BLaER1 (cell line): Measurements from ENCODE around the gene TIAM1.

Source experiments
- H3K27ac ChIP-seq: shearing (Covaris generic); formaldehyde crosslinking; 2 replicates; pipeline ENCODE4 v1.8.1; 2022
- H3K27me3 ChIP-seq: shearing (Covaris generic); formaldehyde crosslinking; 2 replicates; pipeline ENCODE4 v1.8.1; 2022
- H3K36me3 ChIP-seq: shearing (Covaris generic); formaldehyde crosslinking; 2 replicates; pipeline ENCODE4 v1.8.1; 2022
- H3K4me1 ChIP-seq: shearing (Covaris generic); formaldehyde crosslinking; 2 replicates; pipeline ENCODE4 v1.8.1; 2022
- H3K4me2 ChIP-seq: shearing (Covaris generic); formaldehyde crosslinking; 2 replicates; pipeline ENCODE4 v1.8.1; 2022
- H3K4me3 ChIP-seq: shearing (Covaris generic); formaldehyde crosslinking; 2 replicates; pipeline ENCODE4 v1.8.1; 2022
- H3K9ac ChIP-seq: shearing (Covaris generic); formaldehyde crosslinking; 2 replicates; pipeline ENCODE4 v1.8.1; 2022
- H3K9me3 ChIP-seq: shearing (Covaris generic); formaldehyde crosslinking; 2 replicates; pipeline ENCODE4 v1.8.1; 2022
- H4K20me1 ChIP-seq: shearing (Covaris generic); formaldehyde crosslinking; 2 replicates; pipeline ENCODE4 v1.8.1; 2022
- Cebpa-rat ChIP-seq: shearing (Covaris generic); IDR thresholded peaks from 2 replicates; pipeline ENCODE4 v1.8.1; 2022

Gene TIAM1

GRCh38 chr21:31343680-31344480 lies at the start of gene TIAM1:
Gene TIAM1 (minus strand): TSS chr21:31344261. CDS start chr21:31266972, 77,289 bp downstream.
- TF ChIP-seq Cebpa-rat = no peak
- Histone ChIP-seq H3K9me3 (no peaks in the 10 kb centered on the region), H3K36me3 (peaks cover 3% of the 10 kb centered on the region; the same call in 1 of the 2 replicates), H3K27me3 (peaks cover 44% of the 10 kb centered on the region), H3K4me1 (peaks cover 17% of the 10 kb centered on the region), H4K20me1 (peaks cover 69% of the 10 kb centered on the region), H3K27ac (no peak within 1 kb of the TSS), H3K4me3 (peak within 1 kb of the TSS; percentile 56), H3K9ac (no peak within 1 kb of the TSS), H3K4me2 (peak within 1 kb of the TSS; percentile 72)

- H3K4me2 ChIP-seq = no peak overlapping the region
- peaks cover 4% of the 10 kb centered on the region; the same call in 1 of the 2 replicates for H3K36me3 ChIP-seq
- no peak overlapping the region for H3K27ac ChIP-seq
- no peak overlapping the region for H3K4me3 ChIP-seq
- H3K27me3 ChIP-seq = no peaks in the 10 kb centered on the region
- no peak overlapping the region for H3K9ac ChIP-seq
- no peaks in the 10 kb centered on the region for H4K20me1 ChIP-seq
- H3K9me3 ChIP-seq = peaks cover 3% of the 10 kb centered on the region
- no peak for TF ChIP-seq Cebpa-rat
- H3K4me1 ChIP-seq = no peaks in the 10 kb centered on the region
Observed at GRCh38 chr21:31387560-31388186, 43.6 kb upstream of the TIAM1 start.

GRCh38 chr21:31386006-31386405 lies 41.9 kb upstream of the TIAM1 start:
- no peak for TF ChIP-seq Cebpa-rat
- Histone ChIP-seq H3K4me1 (no peaks in the 10 kb centered on the region), H3K27me3 (no peaks in the 10 kb centered on the region)

GRCh38 chr21:31383770-31384169 lies 39.7 kb upstream of the TIAM1 start:
- Histone ChIP-seq H3K27ac (no peak overlapping the region), H3K4me2 (no peak overlapping the region), H3K9me3 (no peaks in the 10 kb centered on the region), H3K36me3 (0 out of 2 replicates have a peak, but pooled peaks cover 3% of the 10 kb centered on the region), H3K4me3 (no peak overlapping the region), H3K4me1 (no peaks in the 10 kb centered on the region), H3K27me3 (no peaks in the 10 kb centered on the region), H4K20me1 (no peaks in the 10 kb centered on the region), H3K9ac (no peak overlapping the region)
- no peak for TF ChIP-seq Cebpa-rat

More at GRCh38 chr21:31386006-31386405, 41.9 kb upstream of the TIAM1 start:
- no peaks in the 10 kb centered on the region for H3K36me3 ChIP-seq
- no peak overlapping the region for H3K4me3 ChIP-seq
- no peak overlapping the region for H3K4me2 ChIP-seq
- no peaks in the 10 kb centered on the region for H3K9me3 ChIP-seq
- H3K27ac ChIP-seq = no peak overlapping the region
- no peaks in the 10 kb centered on the region for H4K20me1 ChIP-seq
- no peak overlapping the region for H3K9ac ChIP-seq

GRCh38 chr21:31382060-31382459 lies 38.0 kb upstream of the TIAM1 start:
- 0 out of 2 replicates have a peak, but pooled peaks cover 3% of the 10 kb centered on the region for H3K36me3 ChIP-seq
- H3K4me1 ChIP-seq = no peaks in the 10 kb centered on the region
- TF ChIP-seq Cebpa-rat = no peak
- H3K4me3 ChIP-seq = no peak overlapping the region
- no peaks in the 10 kb centered on the region for H3K27me3 ChIP-seq
- no peak overlapping the region for H3K27ac ChIP-seq
- no peak overlapping the region for H3K4me2 ChIP-seq
- no peak overlapping the region for H3K9ac ChIP-seq
- H3K9me3 ChIP-seq = no peaks in the 10 kb centered on the region
- no peaks in the 10 kb centered on the region for H4K20me1 ChIP-seq

GRCh38 chr21:31376301-31376700 lies 32.2 kb upstream of the TIAM1 start:
- H3K9me3 ChIP-seq = no peaks in the 10 kb centered on the region; the same call in 1 of the 2 replicates
- no peak overlapping the region for H3K4me2 ChIP-seq
- 0 out of 2 replicates have a peak, but pooled peaks cover 6% of the 10 kb centered on the region for H3K36me3 ChIP-seq
- H3K27me3 ChIP-seq = no peaks in the 10 kb centered on the region
- no peak overlapping the region for H3K9ac ChIP-seq
- TF ChIP-seq Cebpa-rat = no peak
- H3K4me1 ChIP-seq = no peaks in the 10 kb centered on the region
- H4K20me1 ChIP-seq = no peaks in the 10 kb centered on the region
- no peak overlapping the region for H3K4me3 ChIP-seq
- no peak overlapping the region for H3K27ac ChIP-seq

GRCh38 chr21:31374395-31374794 lies 30.3 kb upstream of the TIAM1 start:
- Histone ChIP-seq H3K9me3 (no peaks in the 10 kb centered on the region; the same call in 1 of the 2 replicates), H3K4me1 (no peaks in the 10 kb centered on the region)

GRCh38 chr21:31372471-31372765 lies 28.4 kb upstream of the TIAM1 start:
- Histone ChIP-seq H3K4me1 (no peaks in the 10 kb centered on the region), H4K20me1 (no peaks in the 10 kb centered on the region), H3K9me3 (no peaks in the 10 kb centered on the region; the same call in 1 of the 2 replicates), H3K4me3 (no peak overlapping the region), H3K27me3 (no peaks in the 10 kb centered on the region), H3K4me2 (no peak overlapping the region), H3K36me3 (0 out of 2 replicates have a peak, but pooled peaks cover 3% of the 10 kb centered on the region), H3K9ac (no peak overlapping the region), H3K27ac (no peak overlapping the region)
- TF ChIP-seq Cebpa-rat = no peak

More at GRCh38 chr21:31374395-31374794, 30.3 kb upstream of the TIAM1 start:
- no peak overlapping the region for H3K4me3 ChIP-seq
- no peaks in the 10 kb centered on the region for H4K20me1 ChIP-seq
- TF ChIP-seq Cebpa-rat = no peak
- H3K36me3 ChIP-seq = 0 out of 2 replicates have a peak, but pooled peaks cover 3% of the 10 kb centered on the region
- no peak overlapping the region for H3K9ac ChIP-seq
- H3K4me2 ChIP-seq = no peak overlapping the region
- H3K27ac ChIP-seq = no peak overlapping the region
- H3K27me3 ChIP-seq = no peaks in the 10 kb centered on the region

GRCh38 chr21:31371715-31372470 lies 27.8 kb upstream of the TIAM1 start:
- H3K4me2 ChIP-seq = no peak overlapping the region
- no peak overlapping the region for H3K9ac ChIP-seq
- H3K36me3 ChIP-seq = 0 out of 2 replicates have a peak, but pooled peaks cover 3% of the 10 kb centered on the region
- H3K9me3 ChIP-seq = no peaks in the 10 kb centered on the region; the same call in 1 of the 2 replicates
- no peaks in the 10 kb centered on the region for H3K27me3 ChIP-seq
- H3K4me1 ChIP-seq = no peaks in the 10 kb centered on the region
- H3K27ac ChIP-seq = no peak overlapping the region
- H3K4me3 ChIP-seq = no peak overlapping the region
- H4K20me1 ChIP-seq = no peaks in the 10 kb centered on the region
- no peak for TF ChIP-seq Cebpa-rat
